ENCODE measurements around the gene RXRA. TPM values are rescaled to one million over a fixed set of nuclear protein-coding genes. Genes with fewer than 3 reads are reported as not detected.

Gene RXRA
- total and polyA plus RNA-seq, 10 of the 15 experiments (the other 5 are each of a cell fraction or from before 2014, with no cell fraction given), result 0.89 to 36.8 (median 11.1) TPM

GRCh38 chr9:134327671-134328231 is 1.5 kb downstream of the RXRA start (continued):
- TF ChIP-seq MAX (IDR thresholded peaks at IDR 0.05; ENCODE audit: low read depth, low read length) (no peak), MLLT1 (IDR thresholded peaks at IDR 0.05) (no peak), NFXL1 (IDR thresholded peaks at IDR 0.05; ENCODE audit: borderline replicate concordance) (no peak), CREM (IDR thresholded peaks at IDR 0.05; ENCODE audit: low read depth) (no peak), NFIC (IDR thresholded peaks at IDR 0.05; ENCODE audit: low read depth, low read length) (no peak), TARDBP (IDR thresholded peaks at IDR 0.05; ENCODE audit: borderline replicate concordance) (no peak), RAD51 (IDR thresholded peaks at IDR 0.05) (no peak)

- ATAC-seq (no peak), FAIRE-seq (no peak), DNase-seq (ENCODE audit: low read depth, low spot score) (no peak)
- H3K4me3 ChIP-seq, result no peak overlapping the region
- peaks cover 2 to 15% of the 10 kb centered on the region in 2 experiments for H3K27me3 ChIP-seq (replicated peaks in 1 of 2; ENCODE audit: control insufficient read depth in 2 of 2, insufficient read depth in 2 of 2, low read length in 1 of 2)
- BruUV-seq (replicated peaks), result no TSS peak
- intact Hi-C loops (cut with micrococcal nuclease; ENCODE audit: unreplicated experiment) (no loop called here), in situ Hi-C loops (cut with MboI) (no loop called here)
- H3K4me1 ChIP-seq (ENCODE audit: control insufficient read depth, insufficient read depth, low read length), result no peaks in the 10 kb centered on the region
- H3K27ac ChIP-seq (ENCODE audit: control insufficient read depth, insufficient read depth), result no peak overlapping the region
- no peak overlapping the region for H2AFZ ChIP-seq (ENCODE audit: control insufficient read depth, low read depth, low read length)
- ChIA-PET SMC1A (ENCODE audit: uncharacterized antibody, unreplicated experiment) (interaction anchor here (1.7 kb wide), 1 partner anchor 64 kb away, joined by 4 read pairs; no protein-coding TSS in a partner anchor), POLR2A (interaction anchor here (0.6 kb wide), 1 partner anchor 65 kb away, joined by 3 read pairs; no protein-coding TSS in a partner anchor), CTCF (no interaction called here), RAD21 (ENCODE audit: unreplicated experiment) (no interaction called here)
- 45% methylated on average over 16 of the region's 16 CpGs for WGBS (ENCODE audit: insufficient coverage, insufficient replicate concordance, low lambda C conversion rate, missing lambda C conversion rate)
- no peak overlapping the region for H3K9ac ChIP-seq (ENCODE audit: control insufficient read depth, insufficient read depth, low read length)
- H3K4me2 ChIP-seq (ENCODE audit: control insufficient read depth, insufficient read depth), result no peak overlapping the region
- TF ChIP-seq IRF3 (IDR thresholded peaks at IDR 0.05) (no peak), ZNF274 (IDR thresholded peaks at IDR 0.05; ENCODE audit: insufficient read depth, insufficient read length) (no peak), IRF5 (IDR thresholded peaks at IDR 0.05; ENCODE audit: borderline replicate concordance) (no peak), SMAD1 (IDR thresholded peaks at IDR 0.05; ENCODE audit: low read depth, partially characterized antibody) (no peak), ATF7 (IDR thresholded peaks at IDR 0.05; ENCODE audit: low read depth) (no peak)
- H3K9me3 ChIP-seq (replicated peaks; ENCODE audit: control insufficient read depth, insufficient read depth, low read length), result no peaks in the 10 kb centered on the region
- no peaks in the 10 kb centered on the region for H3K79me2 ChIP-seq (ENCODE audit: control insufficient read depth, insufficient read depth, low read length)
- H3K36me3 ChIP-seq (ENCODE audit: control insufficient read depth in 2 of 2, insufficient read depth in 2 of 2, low read length in 1 of 2), result no peaks in the 10 kb centered on the region; a peak in 1 of 4 replicates
- H4K20me1 ChIP-seq (ENCODE audit: control insufficient read depth, insufficient read depth), result no peaks in the 10 kb centered on the region
These were observed 2.1 kb downstream of the RXRA start for GRCh38 chr9:134328341-134328840.

Data from GM12878 (cell line).